Measurements from ENCODE around the gene TOP2A. TPM values are rescaled to one million over a fixed set of nuclear protein-coding genes. Genes with fewer than 3 reads are reported as not detected.

The TOP2A gene
- total RNA-seq, 1 donor from 2014 or later, result 1.1 TPM

DNA sequence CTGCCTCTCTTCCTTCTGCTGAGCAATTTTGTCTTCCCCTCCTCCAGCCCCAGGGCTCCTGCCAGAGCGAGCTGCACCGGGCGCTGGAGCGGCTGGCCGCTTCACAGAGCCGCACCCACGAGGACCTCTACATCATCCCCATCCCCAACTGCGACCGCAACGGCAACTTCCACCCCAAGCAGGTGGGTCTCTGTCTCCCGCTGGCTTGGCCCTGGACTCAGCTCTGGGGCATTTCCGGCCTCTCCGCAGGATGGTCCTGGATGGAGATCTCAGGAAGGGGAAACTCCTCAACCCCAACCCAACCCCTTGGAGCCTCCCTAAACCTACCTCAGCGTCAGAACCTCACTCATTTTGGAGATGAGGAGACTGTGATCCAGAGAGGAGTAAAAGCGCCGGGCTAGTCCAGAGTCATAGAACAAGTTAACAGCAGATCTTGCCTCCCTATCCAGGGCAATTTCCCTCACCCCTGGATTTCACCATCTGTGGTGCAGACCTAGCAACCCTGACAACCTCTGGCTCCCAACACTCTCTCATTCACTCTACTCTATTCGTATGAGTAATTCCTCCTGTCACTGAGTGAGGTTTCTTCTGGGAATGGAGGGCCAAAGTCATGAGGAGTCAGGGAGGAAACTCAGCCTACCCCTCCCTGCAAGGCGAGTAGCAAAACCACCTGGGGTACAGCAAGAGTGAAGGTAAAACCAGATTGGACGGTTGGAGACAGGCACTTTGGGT, 36.4 kb upstream of the TOP2A start:
- intact Hi-C loops (cut with micrococcal nuclease), result no loop called here
- DNase-seq (no peak), ATAC-seq (no peak)

DNA sequence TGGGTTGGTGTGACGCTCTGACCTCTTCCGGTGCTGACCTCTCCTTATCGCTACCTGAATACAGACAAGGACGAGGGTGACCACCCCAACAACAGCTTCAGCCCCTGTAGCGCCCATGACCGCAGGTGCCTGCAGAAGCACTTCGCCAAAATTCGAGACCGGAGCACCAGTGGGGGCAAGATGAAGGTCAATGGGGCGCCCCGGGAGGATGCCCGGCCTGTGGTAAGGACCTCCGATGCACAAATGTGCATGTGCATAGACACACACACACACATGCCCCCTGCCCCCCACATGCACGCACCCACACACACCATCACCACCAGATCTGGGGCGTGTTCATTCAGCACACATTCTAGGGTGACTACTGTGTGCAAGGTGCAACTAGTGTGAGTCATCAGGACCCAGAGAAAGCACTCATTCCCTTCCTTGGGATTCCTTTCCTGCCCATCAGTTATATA, 35.3 kb upstream of the TOP2A start:
- intact Hi-C loops (cut with micrococcal nuclease), result no loop called here
- DNase-seq, result no peak
- ATAC-seq, result no peak

DNA sequence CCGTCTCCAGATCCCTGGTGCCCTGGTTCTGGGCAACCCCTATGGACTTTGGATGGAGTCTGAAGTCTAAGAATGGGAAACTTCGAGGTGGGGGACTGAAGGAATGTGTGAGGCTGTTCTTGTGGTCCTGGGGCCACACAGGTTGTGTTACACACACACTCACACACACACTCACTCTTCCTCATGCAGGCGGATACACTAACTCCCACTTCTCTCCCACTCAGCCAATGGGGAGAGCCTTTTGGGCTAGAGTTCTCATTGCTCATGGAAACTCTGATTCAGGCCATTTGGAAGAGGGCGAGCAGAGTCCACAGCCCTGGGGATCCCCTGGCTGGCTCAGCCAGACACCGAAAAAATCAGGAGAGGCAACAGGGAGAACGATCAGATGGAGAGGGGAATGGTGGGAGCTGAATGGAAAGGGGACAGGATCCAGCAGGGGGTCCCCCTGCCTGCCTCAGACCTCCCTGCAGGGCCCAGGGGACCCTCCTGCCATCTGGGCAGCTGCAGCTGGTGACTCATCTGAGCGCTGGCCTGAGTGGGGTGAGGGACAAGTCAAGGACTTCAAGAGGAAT, 34.6 kb upstream of the TOP2A start:
- ATAC-seq (peak; percentile 64), DNase-seq (peak; percentile 53)
- intact Hi-C loops (cut with micrococcal nuclease), result no loop called here

DNA sequence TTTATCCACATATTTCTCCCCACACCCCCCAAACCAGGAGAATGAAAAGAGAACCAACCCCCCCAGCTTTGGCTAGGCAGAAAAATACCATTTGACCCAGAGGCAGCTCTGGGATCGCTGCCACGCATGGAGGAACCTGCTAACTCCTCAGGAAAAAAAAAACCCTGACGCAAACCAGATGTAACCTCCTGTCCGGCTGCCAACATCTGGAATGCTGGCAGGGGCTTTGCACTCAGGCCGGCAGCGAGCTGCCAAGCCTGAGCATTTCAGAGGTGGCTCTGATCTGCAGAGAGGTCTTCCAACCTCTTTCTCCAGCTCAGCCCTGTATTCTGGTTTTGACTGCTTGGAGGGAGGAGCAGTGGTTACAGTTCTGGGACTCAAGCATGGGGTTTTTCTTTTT, 33.7 kb upstream of the TOP2A start:
- ATAC-seq (peak; percentile 77), DNase-seq (peak; percentile 93)
- intact Hi-C loops (cut with micrococcal nuclease), result no loop called here

DNA sequence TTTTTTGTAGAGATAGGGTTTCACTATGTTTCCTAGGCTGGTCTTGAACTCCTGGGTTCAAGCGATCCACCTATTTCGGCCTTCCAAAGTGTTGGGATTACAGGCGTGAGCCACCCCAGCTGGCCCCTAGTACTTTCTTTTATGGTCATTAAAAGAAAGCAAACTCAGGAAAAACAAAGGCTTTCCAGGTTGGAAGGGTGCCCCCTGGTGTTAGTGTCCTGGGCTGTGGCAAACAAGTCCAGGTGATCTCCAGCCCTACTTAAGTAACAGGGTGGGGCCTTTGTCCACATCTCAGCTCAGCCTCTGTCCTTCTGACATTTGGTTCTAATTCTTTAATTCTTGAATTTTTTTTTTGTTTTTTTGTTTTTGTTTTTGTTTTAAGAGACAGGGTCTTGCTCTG, 32.5 kb upstream of the TOP2A start:
- intact Hi-C loops (cut with micrococcal nuclease), result no loop called here
- peak; percentile 39 for DNase-seq

DNA sequence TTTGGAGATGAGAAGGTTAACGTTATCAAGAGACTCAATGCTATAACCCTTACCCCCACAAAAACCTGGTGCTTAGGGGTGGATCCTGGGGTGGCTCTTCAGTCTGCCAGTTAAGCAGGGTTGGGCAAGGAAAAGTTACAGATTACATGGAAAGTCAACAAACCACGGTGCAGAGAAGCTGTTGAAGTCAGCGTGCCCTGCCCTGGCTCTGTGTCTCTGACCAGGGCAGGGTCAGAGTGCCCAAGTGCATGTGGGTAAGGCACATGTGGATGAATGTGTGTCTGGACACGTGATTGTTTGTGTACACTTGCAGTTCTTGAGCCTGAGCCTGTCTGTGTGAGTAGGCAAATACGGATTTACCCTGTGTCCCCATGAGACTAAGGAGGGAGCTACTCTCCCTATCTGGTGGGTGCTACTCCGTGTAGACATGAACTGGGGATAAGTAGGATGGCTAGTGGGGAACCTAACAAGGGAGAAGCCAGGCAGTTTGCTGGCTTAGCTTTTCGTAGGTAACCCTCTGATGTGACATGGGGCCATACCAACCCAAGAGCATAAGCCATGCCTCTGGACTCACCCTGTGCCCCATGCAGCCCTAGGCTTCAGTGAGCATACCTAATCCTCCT, 31.1 kb upstream of the TOP2A start:
- intact Hi-C loops (cut with micrococcal nuclease), result no loop called here
- DNase-seq (peak; percentile 13), ATAC-seq (no peak)

More for the DNA sequence above, 32.5 kb upstream of the TOP2A start:
- ATAC-seq, result no peak

DNA sequence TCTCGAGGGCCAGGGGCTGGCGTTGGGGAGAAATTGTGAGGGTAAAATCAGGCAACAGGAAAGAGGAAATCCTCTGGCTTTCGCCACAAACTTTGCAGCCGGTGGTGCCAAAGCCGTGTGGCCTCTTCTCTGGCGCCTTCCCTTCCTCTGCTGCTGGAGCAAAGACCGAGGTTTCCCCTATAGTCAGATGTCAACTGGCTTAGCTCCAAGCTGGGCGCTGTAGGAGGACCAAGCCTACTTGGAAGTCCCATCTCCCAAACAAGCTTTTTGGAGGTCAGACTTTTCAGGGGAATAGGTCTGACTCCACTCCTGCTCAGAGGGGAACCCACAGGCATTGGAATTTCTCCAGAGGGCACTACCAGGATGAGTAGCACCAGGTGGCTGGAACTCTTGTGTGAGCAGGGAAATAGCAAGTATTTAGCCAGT, 30.5 kb upstream of the TOP2A start:
- DNase-seq (peak; percentile 63), ATAC-seq (no peak)
- intact Hi-C loops (cut with micrococcal nuclease), result no loop called here

DNA sequence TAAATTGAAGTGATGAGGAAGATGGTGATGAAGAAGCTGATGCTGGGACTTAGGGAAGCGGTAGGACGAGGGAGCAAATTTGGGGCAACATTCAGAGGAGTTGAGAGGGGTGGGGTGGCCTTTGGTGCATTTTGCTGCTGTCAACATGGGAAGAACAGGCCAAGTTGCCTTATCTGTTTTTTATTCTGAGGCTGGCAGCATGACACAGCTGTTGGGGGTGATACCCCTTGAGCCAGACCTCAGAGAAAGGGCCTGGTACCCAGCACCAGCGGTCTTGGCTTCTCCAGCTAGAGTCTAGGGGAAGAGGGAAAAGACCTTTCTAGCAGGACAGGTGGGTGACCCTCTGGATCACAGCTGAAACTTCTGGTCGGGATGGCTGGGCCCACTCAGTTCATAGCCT, 30.1 kb upstream of the TOP2A start:
- DNase-seq (no peak), ATAC-seq (no peak)
- intact Hi-C loops (cut with micrococcal nuclease), result no loop called here

DNA sequence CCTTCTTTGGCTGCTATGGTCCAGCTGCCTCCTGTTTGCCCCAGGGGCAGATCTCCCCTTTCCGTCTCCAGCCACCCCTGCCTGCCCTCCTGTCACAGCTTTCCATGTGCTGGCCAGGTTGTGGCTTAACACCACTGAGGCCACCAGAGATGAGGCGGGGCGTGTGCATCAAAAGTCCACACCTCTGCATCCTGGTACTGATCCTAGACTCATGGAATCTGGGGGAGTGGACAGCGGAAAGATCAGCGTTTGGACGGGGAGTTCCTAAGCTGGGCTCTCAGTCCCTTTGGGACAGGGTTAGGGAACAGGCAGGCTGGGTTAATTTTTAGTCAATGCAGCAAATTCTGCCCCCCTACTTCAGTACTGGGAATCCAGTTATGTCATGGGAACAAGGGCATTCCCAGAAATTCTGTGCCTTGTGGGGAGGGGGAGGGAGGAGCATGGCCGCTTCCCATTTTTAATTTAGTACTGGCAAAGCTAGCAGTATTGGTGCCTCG, 29.5 kb upstream of the TOP2A start:
- ATAC-seq (peak; percentile 46), DNase-seq (peak; percentile 63)
- intact Hi-C loops (cut with micrococcal nuclease), result no loop called here

DNA sequence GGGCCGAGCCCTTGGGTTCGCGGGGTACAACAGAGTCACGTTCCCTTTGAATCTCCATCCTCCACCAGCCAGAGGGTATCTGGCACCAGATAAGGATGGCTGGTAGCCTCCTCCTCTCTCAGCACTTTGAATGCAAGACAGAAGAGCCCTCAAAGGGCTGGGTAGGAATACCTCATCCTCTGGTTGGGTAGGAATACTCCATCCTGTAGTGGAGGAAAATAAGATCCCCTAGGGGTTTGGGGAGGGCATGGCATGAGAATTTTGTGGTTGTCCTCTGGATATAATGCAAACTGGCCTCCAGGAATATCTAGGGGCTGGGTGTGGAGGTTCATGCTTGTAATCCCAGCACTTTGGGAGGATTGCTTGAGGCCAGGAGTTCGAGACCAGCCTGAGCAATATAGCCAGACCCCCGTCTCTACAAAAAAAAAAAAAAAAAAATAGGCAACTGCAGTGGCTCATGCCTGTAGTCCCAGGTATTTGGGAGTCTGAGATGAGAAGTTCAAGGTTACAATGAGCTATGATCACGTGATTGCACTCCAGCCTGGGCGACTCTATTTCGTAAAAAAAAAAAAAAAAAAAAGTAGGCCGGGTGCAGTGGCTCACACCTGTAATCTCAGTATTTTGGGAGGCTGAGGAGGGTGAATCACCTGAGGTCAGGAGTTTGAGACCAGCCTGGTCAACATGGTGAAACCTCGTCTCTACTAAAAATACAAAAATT, 28.2 kb upstream of the TOP2A start:
- ATAC-seq, result no peak
- DNase-seq, result peak; percentile 4
- intact Hi-C loops (cut with micrococcal nuclease), result no loop called here

DNA sequence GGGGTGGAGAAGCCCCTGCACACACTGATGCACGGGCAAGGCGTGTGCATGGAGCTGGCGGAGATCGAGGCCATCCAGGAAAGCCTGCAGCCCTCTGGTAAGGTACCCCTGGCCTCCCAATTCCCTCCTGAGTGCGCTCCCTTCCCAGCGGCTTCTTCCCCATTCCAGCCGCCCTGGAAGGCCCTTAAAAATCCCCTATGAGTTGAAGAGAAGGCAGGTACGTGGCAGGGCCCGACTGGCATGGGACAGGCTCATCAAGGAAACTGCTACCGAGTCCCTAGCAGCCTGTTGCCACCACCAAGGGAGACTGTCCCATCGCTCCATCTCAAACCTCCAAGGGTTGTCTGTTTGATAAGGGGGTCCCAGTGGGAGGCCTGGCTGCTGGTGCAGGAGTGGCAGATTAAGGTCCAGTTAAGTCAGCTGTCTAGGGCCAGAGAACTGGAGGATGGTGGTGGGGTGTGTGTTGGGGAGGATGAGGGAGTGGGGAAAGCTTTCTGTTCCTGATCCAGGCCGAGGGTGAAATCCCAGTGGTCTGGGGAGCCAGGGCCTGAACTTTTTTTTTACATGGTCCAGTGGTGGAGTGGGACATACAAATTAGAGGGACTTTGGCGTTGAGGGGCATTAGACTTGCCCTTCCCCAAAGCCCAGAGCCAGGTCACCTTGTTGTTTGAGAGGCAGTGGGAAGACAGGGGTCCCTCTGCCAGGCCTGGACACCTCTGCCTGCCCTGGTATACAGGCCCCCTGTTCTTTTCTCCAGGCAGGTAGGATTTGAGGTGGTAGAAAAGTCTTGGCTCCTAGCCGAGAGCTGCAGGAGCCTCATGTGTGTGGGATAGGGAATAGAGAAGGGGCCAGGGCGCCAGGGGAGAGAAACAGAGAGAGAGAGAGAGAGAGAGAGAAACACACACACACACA, 26.5 kb upstream of the TOP2A start:
- ATAC-seq, result no peak
- peak; percentile 13 for DNase-seq
- intact Hi-C loops (cut with micrococcal nuclease), result loop anchor here (5.0 kb wide), 1 partner anchor 88 kb away; no protein-coding TSS in a partner anchor

DNA sequence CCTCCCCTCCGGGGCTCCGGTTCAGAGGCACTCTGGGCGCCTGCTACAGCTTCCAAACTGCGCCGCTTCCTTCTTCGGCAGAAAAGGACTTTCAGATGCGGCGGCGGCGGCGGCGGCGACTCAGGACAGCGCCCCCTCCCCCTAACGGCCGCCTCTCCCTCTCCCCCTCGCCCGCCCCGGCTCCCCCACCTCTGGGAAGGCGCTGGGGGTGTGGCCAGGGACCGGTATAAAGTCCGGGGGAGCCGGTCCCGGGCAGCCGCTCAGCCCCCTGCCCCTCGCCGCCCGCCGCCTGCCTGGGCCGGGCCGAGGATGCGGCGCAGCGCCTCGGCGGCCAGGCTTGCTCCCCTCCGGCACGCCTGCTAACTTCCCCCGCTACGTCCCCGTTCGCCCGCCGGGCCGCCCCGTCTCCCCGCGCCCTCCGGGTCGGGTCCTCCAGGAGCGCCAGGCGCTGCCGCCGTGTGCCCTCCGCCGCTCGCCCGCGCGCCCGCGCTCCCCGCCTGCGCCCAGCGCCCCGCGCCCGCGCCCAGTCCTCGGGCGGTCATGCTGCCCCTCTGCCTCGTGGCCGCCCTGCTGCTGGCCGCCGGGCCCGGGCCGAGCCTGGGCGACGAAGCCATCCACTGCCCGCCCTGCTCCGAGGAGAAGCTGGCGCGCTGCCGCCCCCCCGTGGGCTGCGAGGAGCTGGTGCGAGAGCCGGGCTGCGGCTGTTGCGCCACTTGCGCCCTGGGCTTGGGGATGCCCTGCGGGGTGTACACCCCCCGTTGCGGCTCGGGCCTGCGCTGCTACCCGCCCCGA, 25.7 kb upstream of the TOP2A start, which contains the start of gene IGFBP4:
Gene IGFBP4 (plus strand): TSS at position 255 of the 792 bp plus-strand sequence. CDS start 286 bp downstream, at position 541.
- ATAC-seq (peak; percentile 74), DNase-seq (peak; percentile 92)
- intact Hi-C loops (cut with micrococcal nuclease), result loop anchor here (5.0 kb wide), 1 partner anchor 89 kb away; no protein-coding TSS in a partner anchor

DNA sequence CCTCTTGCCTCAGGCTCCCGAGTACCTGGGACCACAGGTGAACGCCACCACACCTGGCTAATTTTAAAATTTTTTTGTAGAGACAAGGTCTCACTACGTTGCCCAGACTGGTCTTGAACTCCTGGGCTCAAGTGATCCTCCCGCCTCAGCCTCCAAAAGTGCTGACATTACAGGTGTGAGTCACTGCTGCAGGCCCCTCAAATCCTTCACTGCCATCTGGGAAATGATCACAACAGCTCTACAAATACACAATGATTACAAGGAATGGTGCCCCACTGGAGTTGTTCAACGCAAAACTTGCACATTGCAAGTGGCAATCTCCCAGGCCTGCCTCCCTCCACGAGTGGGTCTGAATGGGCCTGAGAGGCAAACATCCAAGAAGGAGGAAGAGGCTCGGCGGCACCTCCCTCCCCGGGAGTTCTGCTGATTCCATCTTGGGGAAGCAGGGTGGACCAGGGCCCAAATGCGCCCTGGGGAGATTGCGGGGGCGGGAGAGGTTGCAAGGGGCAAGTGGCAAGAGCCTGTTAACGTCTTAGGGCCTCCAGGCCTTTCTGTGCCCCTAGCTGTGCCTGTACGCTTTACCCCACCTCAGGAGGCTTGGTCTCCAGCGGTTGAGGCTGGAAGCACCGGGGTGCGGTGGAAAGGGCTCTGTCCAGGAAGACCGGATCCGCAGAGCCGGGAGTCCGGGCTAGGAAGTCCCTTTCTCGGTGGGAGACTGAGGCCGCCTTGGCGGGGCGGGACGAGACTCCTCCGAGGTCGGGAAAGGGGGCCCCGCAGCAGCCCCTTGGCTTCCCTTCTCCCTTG, 24.9 kb upstream of the TOP2A start:
- intact Hi-C loops (cut with micrococcal nuclease), result loop anchor here (5.0 kb wide), 1 partner anchor 90 kb away; no protein-coding TSS in a partner anchor
- ATAC-seq (peak; percentile 30), DNase-seq (peak; percentile 80)

DNA sequence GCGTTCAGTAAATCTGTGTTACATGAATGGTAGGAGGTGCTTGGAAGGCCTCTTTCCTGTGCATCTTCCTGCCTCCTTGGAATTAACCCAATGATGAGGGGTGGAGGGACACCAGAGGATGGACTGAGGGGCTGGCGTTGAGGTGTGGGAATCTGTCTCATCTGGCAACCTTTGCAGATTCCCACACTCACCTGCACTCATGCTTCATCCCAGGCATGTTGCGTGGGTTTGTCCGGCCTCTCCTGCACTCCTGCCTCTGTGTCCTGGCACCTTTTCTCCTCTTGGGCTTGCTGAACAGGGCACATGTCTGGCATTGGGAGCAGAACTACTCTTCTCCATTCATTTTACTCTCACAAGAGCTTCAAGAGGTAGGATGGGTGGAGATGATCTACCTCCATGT, 22.5 kb upstream of the TOP2A start:
- intact Hi-C loops (cut with micrococcal nuclease), result loop anchor here (5.0 kb wide), 1 partner anchor 92 kb away; no protein-coding TSS in a partner anchor
- ATAC-seq, result no peak

DNA sequence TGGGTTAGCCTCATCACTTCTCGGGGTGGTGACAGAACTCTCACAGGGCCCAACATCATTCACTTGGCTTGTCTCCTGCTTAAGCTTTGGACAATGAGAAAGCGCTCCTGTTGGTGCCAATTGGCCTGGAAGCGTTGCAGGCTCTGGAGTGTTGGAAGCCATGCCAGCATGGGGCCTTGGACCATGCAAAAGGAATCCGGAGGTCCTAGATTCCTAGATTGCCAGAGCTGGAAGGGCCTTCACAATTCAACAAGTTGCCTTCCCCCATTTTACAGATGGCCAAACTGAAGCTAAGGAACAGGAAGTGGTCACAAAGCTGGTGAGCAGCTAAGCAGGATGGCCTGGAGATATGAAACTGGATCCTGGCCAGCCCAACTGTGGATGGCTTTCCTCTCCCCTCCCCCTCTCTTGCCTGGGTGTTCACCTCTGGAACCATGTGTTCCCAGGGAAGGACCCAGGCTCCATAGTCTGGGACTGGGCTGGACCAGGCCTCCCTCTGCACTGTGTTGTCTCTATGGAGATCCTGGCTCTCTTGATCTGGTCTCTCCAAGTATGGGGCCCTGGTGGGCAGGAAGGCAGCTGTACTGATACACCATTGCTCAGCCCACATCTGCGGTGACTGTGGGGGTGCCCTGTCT, 19.5 kb upstream of the TOP2A start:
- ATAC-seq (peak; percentile 68), DNase-seq (peak; percentile 42)
- intact Hi-C loops (cut with micrococcal nuclease), result no loop called here

More for the DNA sequence above, 22.5 kb upstream of the TOP2A start:
- DNase-seq, result peak; percentile 3

DNA sequence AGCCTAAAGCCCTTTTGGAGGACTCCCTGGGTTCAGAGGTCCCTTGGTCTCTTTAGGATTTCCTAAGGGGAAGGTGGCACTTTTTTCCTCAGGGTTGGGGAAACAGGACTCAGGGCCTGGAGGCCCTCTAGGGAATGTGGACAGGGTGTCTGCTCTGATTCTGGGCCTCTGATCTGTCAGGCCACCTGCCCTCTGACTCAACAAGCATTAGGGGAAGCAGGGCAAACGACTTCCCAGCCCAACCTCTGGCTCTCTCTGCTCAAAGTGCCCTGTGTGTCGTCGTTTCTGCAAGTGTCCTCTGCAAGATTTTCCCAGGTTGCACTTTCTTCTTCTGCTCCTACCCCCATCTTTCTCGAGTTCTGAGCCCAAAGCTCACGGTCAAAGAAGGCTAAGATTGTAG, 18.9 kb upstream of the TOP2A start:
- DNase-seq (peak; percentile 16), ATAC-seq (no peak)
- intact Hi-C loops (cut with micrococcal nuclease), result no loop called here
